H9 (cell line): ENCODE results near the gene NDUFV2. TPM values are rescaled to one million over a fixed set of nuclear protein-coding genes. Genes with fewer than 3 reads are reported as not detected.

ENCODE experiments used
- DNase-seq: peaks from one replicate; pipeline ENCODE4 v3.0.0-alpha.2; 2017
- H2AFZ ChIP-seq: one replicate; pipeline ENCODE4 v1.6.1; 2013; ENCODE audit warnings: mild to moderate bottlenecking, low read length, control low read depth, moderate library complexity
- H2AK5ac ChIP-seq: 2 replicates; pipeline ENCODE4 v1.6.1; 2013; ENCODE audit warnings: low read length, control low read depth, mixed read lengths; ENCODE audit not compliant: insufficient read length
- H2BK120ac ChIP-seq: one replicate; pipeline ENCODE4 v1.6.1; 2013; ENCODE audit warnings: low read depth, mild to moderate bottlenecking, low read length, control low read depth, inconsistent platforms; ENCODE audit not compliant: poor library complexity, severe bottlenecking
- H2BK12ac ChIP-seq: 2 replicates; pipeline ENCODE4 v1.6.1; 2013; ENCODE audit warnings: low read length, control low read depth, mixed read lengths, low read depth; ENCODE audit not compliant: insufficient read length
- H2BK15ac ChIP-seq: 2 replicates; pipeline ENCODE4 v1.6.1; 2013; ENCODE audit warnings: low read depth, low read length, control low read depth
- H2BK20ac ChIP-seq: one replicate; pipeline ENCODE4 v1.6.1; 2013; ENCODE audit warnings: low read depth, mild to moderate bottlenecking, low read length, control low read depth, inconsistent platforms; ENCODE audit not compliant: poor library complexity, severe bottlenecking
- H2BK5ac ChIP-seq: 2 replicates; pipeline ENCODE4 v1.6.1; 2013; ENCODE audit warnings: low read length, control low read depth, mixed read lengths; ENCODE audit not compliant: insufficient read length
- H3K14ac ChIP-seq: 2 replicates; pipeline ENCODE4 v1.6.1; 2013; ENCODE audit warnings: low read length, control low read depth; ENCODE audit not compliant: insufficient read depth
- H3K18ac ChIP-seq: 2 replicates; pipeline ENCODE4 v1.6.1; 2013; ENCODE audit warnings: low read depth, mild to moderate bottlenecking, mixed read lengths, low read length, control low read depth; ENCODE audit not compliant: insufficient read length
- H3K23ac ChIP-seq: 2 replicates; pipeline ENCODE4 v1.6.1; 2013; ENCODE audit warnings: low read length, control low read depth, mixed read lengths, low read depth; ENCODE audit not compliant: insufficient read length
- H3K23me2 ChIP-seq: 2 replicates; pipeline ENCODE4 v1.6.1; 2013; ENCODE audit warnings: low read depth, mild to moderate bottlenecking, mixed read lengths, low read length, control low read depth; ENCODE audit not compliant: insufficient read length, poor library complexity, severe bottlenecking
- H3K27ac ChIP-seq: 2 replicates; pipeline ENCODE4 v1.5.1; 2013; ENCODE audit warnings: low read length, control low read depth, mixed read lengths, low read depth; ENCODE audit not compliant: insufficient read length
- H3K27me3 ChIP-seq: 2 replicates; pipeline ENCODE4 v1.6.1; 2013; ENCODE audit warnings: low read length, control low read depth, inconsistent platforms; ENCODE audit not compliant: insufficient read depth
- H3K4ac ChIP-seq: 2 replicates; pipeline ENCODE4 v1.6.1; 2013; ENCODE audit warnings: low read depth, mild to moderate bottlenecking, control low read depth, inconsistent platforms, low read length, moderate library complexity
- H3K4me1 ChIP-seq: 2 replicates; pipeline ENCODE4 v1.6.1; 2013; ENCODE audit warnings: low read length, control low read depth, inconsistent platforms; ENCODE audit not compliant: insufficient read depth
- H3K4me2 ChIP-seq: 2 replicates; pipeline ENCODE4 v1.6.1; 2013; ENCODE audit warnings: low read length, control low read depth, mixed read lengths; ENCODE audit not compliant: insufficient read length, insufficient read depth
- H3K56ac ChIP-seq: 2 replicates; pipeline ENCODE4 v1.6.1; 2013; ENCODE audit warnings: low read depth, mild to moderate bottlenecking, mixed read lengths, low read length, control low read depth; ENCODE audit not compliant: insufficient read length
- H3K79me1 ChIP-seq: 2 replicates; pipeline ENCODE4 v1.6.1; 2013; ENCODE audit warnings: low read depth, mild to moderate bottlenecking, moderate library complexity, low read length, control low read depth, inconsistent platforms; ENCODE audit not compliant: insufficient read depth, poor library complexity, severe bottlenecking
- H3K79me2 ChIP-seq: 2 replicates; pipeline ENCODE4 v1.6.1; 2013; ENCODE audit warnings: low read length, control low read depth, inconsistent platforms; ENCODE audit not compliant: insufficient read depth
- H3K9ac ChIP-seq: 2 replicates; pipeline ENCODE4 v1.6.1; 2013; ENCODE audit warnings: low read length, control low read depth, mixed read lengths; ENCODE audit not compliant: insufficient read length; ENCODE audit errors: extremely low read depth
- H3K9me3 ChIP-seq: one replicate; pipeline ENCODE4 v1.6.1; 2013; ENCODE audit warnings: low read depth, low read length, inconsistent platforms; ENCODE audit not compliant: control insufficient read depth
- H3T11ph ChIP-seq: one replicate; pipeline ENCODE4 v1.6.1; 2013; ENCODE audit warnings: mild to moderate bottlenecking, low read length, control low read depth, inconsistent platforms
- H4K20me1 ChIP-seq: one replicate; pipeline ENCODE4 v1.6.1; 2013; ENCODE audit not compliant: control insufficient read depth, insufficient read length, insufficient read depth
- H4K5ac ChIP-seq: 2 replicates; pipeline ENCODE4 v1.6.1; 2013; ENCODE audit warnings: low read depth, mild to moderate bottlenecking, mixed read lengths, low read length, control low read depth; ENCODE audit not compliant: insufficient read length
- H4K8ac ChIP-seq: replicated peaks from 2 replicates; pipeline ENCODE4 v1.6.1; 2013; ENCODE audit warnings: low read length, control low read depth, mixed read lengths, low read depth; ENCODE audit not compliant: insufficient read length
- H4K91ac ChIP-seq: 2 replicates; pipeline ENCODE4 v1.6.1; 2013; ENCODE audit warnings: low read depth, mild to moderate bottlenecking, moderate library complexity, mixed read lengths, low read length, control low read depth; ENCODE audit not compliant: insufficient read length
- H3K27ac Mint-ChIP-seq, 3 experiments: 2 replicates in 2 of 3; 3 replicates in 1 of 3; pipeline ENCODE4 v1.8.0; 2020 to 2021; ENCODE audit warnings: mixed read lengths in 3 of 3, mild to moderate bottlenecking in 1 of 3, moderate library complexity in 1 of 3
- H3K27me3 Mint-ChIP-seq: 2 replicates; pipeline ENCODE4 v1.8.0; 2021; ENCODE audit warnings: low read depth, mild to moderate bottlenecking, moderate library complexity, mixed read lengths
- H3K36me3 Mint-ChIP-seq, 3 experiments: 2 replicates in 2 of 3; 3 replicates in 1 of 3; pipeline ENCODE4 v1.8.0; 2020 to 2021; ENCODE audit warnings: low read depth in 3 of 3, mixed read lengths in 3 of 3; ENCODE audit not compliant: insufficient read depth in 1 of 3
- H3K4me1 Mint-ChIP-seq, 2 experiments: 2 replicates each; pipeline ENCODE4 v1.8.0; 2020; ENCODE audit warnings: mixed read lengths in 2 of 2
- H3K4me3 Mint-ChIP-seq, 2 experiments: 2 replicates in 1 of 2; 3 replicates in 1 of 2; pipeline ENCODE4 v1.8.0; 2020 to 2021; ENCODE audit warnings: mild to moderate bottlenecking in 2 of 2, mixed read lengths in 2 of 2, moderate library complexity in 1 of 2
- H3K9me3 Mint-ChIP-seq, 2 experiments: 2 replicates in 1 of 2; 3 replicates in 1 of 2; pipeline ENCODE4 v1.8.0; 2020; ENCODE audit warnings: mild to moderate bottlenecking in 2 of 2, mixed read lengths in 2 of 2, moderate library complexity in 1 of 2
- CTCF ChIP-seq: fragments of 200-600 bp; sonication (generic); conservative IDR thresholded peaks from 3 replicates; pipeline ENCODE4 v1.8.0; 2021; ENCODE audit warnings: antibody characterized with exemption, mild to moderate bottlenecking
- WGBS: extraction: QIAGEN DNeasy Blood & Tissue Kit; methylation state at CpG from one replicate; pipeline ENCODE4 v1.1.7; 2013; ENCODE audit warnings: missing lambda C conversion rate, low lambda C conversion rate, mixed read lengths; ENCODE audit not compliant: insufficient read length; ENCODE audit errors: extremely low coverage; 5-methylcytosine and 5-hydroxymethylcytosine counted together
- total RNA-seq: library from RNA; stranded (reverse); gene quantifications from 2 replicates; pipeline ENCODE4 v1.2.1, GENCODE V29; 2021

The NDUFV2 gene
- total RNA-seq, 1 experiment from 2014 or later: 206 TPM

- Histone ChIP-seq H3K27me3 (no peaks in the 10 kb centered on the region), H2AFZ (no peak overlapping the region), H4K20me1 (no peaks in the 10 kb centered on the region), H3K79me1 (no peaks in the 10 kb centered on the region), H4K91ac (no peak overlapping the region), H3K23ac (no peak overlapping the region), H3K23me2 (peaks cover 2% of the 10 kb centered on the region), H3K4me2 (no peak overlapping the region), H3T11ph (no peak overlapping the region), H3K56ac (no peak overlapping the region), H4K5ac (no peak overlapping the region), H3K27ac (no peak overlapping the region), H3K9me3 (no peaks in the 10 kb centered on the region), H2BK20ac (no peak overlapping the region), H2BK12ac (no peak overlapping the region), H2BK5ac (no peak overlapping the region), H3K4ac (no peak overlapping the region), H3K14ac (no peak overlapping the region), H4K8ac (no peak overlapping the region), H3K4me1 (no peaks in the 10 kb centered on the region), H3K18ac (no peak overlapping the region), H3K9ac (no peak overlapping the region), H2BK120ac (no peak overlapping the region), H2AK5ac (no peak overlapping the region), H2BK15ac (no peak overlapping the region), H3K79me2 (no peaks in the 10 kb centered on the region)
- no peak for TF ChIP-seq CTCF
- WGBS: no CpG with 5 or more reads among the region's 2 CpGs
- Mint-ChIP-seq H3K4me1 (no peaks in the 10 kb centered on the region), H3K9me3 (no peaks in the 10 kb centered on the region), H3K27me3 (no peaks in the 10 kb centered on the region), H3K36me3 (no peaks in the 10 kb centered on the region), H3K4me3 (no peak overlapping the region), H3K27ac (no peak overlapping the region)
- DNase-seq: no peak
Observed at GRCh38 chr18:9086015-9086414, 16.5 kb upstream of the NDUFV2 start.
